EL (cell line): Measurements from ENCODE around the gene TIAM1.

Experiments used
- DNase-seq: peaks from one replicate; pipeline ENCODE4 v3.0.0-alpha.2; 2016

The TIAM1 gene, protein sequence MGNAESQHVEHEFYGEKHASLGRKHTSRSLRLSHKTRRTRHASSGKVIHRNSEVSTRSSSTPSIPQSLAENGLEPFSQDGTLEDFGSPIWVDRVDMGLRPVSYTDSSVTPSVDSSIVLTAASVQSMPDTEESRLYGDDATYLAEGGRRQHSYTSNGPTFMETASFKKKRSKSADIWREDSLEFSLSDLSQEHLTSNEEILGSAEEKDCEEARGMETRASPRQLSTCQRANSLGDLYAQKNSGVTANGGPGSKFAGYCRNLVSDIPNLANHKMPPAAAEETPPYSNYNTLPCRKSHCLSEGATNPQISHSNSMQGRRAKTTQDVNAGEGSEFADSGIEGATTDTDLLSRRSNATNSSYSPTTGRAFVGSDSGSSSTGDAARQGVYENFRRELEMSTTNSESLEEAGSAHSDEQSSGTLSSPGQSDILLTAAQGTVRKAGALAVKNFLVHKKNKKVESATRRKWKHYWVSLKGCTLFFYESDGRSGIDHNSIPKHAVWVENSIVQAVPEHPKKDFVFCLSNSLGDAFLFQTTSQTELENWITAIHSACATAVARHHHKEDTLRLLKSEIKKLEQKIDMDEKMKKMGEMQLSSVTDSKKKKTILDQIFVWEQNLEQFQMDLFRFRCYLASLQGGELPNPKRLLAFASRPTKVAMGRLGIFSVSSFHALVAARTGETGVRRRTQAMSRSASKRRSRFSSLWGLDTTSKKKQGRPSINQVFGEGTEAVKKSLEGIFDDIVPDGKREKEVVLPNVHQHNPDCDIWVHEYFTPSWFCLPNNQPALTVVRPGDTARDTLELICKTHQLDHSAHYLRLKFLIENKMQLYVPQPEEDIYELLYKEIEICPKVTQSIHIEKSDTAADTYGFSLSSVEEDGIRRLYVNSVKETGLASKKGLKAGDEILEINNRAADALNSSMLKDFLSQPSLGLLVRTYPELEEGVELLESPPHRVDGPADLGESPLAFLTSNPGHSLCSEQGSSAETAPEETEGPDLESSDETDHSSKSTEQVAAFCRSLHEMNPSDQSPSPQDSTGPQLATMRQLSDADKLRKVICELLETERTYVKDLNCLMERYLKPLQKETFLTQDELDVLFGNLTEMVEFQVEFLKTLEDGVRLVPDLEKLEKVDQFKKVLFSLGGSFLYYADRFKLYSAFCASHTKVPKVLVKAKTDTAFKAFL (N-terminal part only)

DNA sequence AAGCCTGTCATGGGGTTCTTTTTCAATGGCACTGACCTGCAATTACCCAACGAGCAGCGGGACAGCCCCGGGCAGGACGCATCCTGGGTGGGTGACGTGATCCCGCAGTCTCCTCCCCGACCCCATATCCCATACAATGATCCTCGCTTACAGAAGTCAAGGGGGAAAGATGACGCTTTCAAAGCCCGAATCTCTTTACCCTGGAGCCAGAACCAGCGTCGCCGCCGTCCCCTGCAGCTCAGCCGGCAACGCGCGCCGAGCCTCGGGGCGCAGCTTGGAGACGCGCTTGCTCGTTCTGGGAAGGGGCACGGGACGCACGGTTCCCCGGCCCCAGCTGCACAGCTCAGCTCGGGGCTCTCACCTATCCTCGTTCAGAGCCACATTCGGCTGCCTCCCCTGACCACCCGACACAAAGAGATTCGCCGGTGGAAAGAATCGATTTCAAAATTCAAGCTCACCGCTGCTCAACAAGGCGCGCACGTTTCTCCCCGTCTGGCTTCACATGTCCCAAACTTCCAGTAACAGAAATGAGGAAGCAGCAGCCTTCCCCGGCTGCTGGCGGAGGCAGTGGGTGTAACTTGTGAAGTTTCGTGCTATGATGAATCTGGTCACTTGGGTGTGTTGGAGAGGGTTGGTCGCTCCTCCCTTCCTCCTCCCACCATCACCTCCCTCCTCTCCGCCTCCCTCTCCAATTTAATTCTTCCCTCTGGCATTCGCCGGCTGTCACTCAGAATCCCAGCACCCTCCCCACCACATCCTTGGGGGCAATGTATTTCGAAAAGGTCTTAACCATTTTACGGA, at the start of gene TIAM1:
TSS of gene TIAM1 (minus strand) at position 582 of the 801 bp plus-strand sequence. CDS start 77,289 bp downstream, outside the sequence.
- peak; percentile 68 for DNase-seq

- DNase-seq, result no peak
Observed at GRCh38 chr21:31387560-31388186, 43.6 kb upstream of the TIAM1 start.

GRCh38 chr21:31386006-31386405, 41.9 kb upstream of the TIAM1 start:
- no peak for DNase-seq

DNA sequence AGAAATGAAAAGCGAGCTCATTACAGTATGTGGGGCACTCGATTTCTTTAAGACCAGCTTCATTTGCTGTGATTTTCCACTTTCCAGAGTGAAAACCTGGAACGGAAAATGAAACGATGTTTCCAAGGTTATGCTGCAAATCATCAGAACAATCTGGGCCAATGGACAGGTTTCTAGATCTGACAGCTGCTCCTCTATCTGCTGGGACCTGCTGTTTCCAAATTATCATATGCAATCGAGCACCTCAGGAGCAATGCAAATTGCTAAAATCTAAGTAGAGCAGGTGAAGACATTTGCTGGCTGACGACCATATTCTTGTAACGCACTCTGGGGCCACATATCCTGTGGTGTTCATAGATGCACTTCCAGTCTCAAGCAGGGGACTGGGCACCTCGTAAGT, 39.7 kb upstream of the TIAM1 start:
- DNase-seq, result no peak

- no peak for DNase-seq
Observed at GRCh38 chr21:31382060-31382459, 38.0 kb upstream of the TIAM1 start.

GRCh38 chr21:31376301-31376700, 32.2 kb upstream of the TIAM1 start:
- DNase-seq, result no peak

- no peak for DNase-seq
Observed at GRCh38 chr21:31374395-31374794, 30.3 kb upstream of the TIAM1 start.

DNA sequence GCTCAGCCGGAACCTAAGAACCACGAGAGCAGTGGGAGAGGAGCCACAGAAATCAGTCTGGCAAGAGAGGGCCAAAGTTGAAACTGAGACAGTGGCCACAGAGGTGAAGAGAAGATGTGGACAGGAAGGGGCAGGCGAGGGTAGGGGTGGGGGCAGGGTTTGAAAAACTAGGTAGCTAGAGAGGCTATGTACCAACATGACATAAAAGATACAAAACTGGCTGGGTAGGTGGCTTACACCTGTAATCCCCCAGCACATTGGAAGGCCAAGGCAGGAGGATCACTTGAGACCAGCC, 28.4 kb upstream of the TIAM1 start:
- DNase-seq, result no peak

GRCh38 chr21:31371715-31372470, 27.8 kb upstream of the TIAM1 start:
- DNase-seq, result no peak

- no peak for DNase-seq
Observed at GRCh38 chr21:31370893-31371544, 27.0 kb upstream of the TIAM1 start.

DNA sequence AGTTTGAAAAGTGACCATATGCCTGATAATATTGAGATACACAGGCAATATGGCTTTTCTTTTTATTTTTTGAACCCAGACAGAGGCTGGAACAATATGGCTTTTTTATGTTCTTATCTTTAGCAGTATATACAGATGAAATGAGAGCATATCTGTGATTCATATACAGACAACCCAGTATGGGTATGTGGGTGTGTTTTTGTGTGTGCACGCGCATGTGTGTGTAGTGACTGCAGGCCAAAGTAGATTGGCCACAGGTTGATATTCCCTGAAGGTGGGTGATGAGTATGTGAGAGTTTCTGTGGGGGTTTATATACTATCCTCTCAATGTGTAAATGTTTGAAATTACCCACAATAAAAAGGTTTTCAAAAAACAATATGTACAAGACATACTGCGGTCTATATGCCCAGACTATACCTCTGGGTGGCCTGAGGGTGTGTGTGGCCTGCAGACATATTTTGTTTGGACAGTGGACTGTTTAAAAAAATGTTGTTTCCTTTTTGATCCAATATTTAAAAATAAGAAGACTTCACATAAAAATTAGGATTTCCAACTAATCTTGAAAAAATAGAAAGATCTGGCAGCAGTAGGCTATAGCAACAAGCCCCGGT, 26.3 kb upstream of the TIAM1 start:
- DNase-seq, result no peak

DNA sequence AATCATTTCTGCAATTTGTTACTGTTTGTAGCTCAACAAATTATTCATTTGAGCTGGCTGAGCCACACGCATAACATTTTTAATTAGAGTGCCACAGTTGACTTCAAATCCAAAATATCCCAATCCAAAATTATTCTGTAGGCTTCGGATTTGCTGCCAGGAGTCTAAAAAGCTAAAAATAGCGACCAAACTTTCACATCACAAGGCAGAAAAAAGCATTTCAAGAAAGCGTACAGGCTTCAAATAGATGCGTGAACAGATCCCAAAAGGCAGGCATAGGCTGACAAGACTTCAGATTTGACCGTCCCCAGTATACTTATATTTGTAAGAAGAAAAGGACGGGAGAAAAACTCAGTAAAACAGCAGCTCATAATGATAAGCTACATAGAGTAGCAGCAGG, 24.3 kb upstream of the TIAM1 start:
- DNase-seq, result no peak

DNA sequence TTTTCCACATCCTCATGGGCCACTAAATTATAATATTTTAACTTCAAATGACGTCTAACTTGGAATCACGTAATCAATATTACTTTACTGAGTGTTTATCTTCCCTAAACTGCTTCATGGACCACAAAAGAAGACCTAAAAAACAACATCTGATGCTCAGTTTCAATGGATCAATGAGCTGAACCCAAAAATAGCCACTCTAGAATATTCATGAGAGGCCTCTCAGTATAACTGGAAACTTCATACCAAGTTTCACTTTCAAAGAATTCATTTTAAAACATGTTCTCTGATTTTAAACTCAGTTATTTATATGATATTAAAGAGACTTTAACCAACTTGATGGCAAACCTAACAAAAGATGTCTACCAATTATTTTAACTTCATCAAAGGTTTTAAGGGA, 23.7 kb upstream of the TIAM1 start:
- no peak for DNase-seq

DNA sequence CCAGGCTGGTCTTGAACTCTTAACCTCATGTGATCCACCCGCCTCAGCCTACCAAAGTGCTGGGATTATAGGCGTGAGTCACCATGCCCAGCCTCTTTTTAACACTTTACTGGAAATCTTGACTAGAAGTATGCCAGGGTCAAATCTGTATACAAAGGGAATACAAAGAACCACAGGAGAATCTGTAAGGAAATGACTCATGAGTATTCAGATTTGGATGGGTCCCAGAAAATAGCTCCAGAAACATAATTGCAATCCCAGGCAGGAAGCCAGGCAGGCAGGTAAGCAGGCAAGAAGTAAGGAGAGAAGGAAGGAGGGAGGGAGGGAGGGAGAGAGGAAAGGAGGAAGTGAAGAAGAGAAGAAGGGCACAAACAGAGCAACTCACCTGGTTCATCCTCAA, 22.8 kb upstream of the TIAM1 start:
- DNase-seq, result peak; percentile 75

DNA sequence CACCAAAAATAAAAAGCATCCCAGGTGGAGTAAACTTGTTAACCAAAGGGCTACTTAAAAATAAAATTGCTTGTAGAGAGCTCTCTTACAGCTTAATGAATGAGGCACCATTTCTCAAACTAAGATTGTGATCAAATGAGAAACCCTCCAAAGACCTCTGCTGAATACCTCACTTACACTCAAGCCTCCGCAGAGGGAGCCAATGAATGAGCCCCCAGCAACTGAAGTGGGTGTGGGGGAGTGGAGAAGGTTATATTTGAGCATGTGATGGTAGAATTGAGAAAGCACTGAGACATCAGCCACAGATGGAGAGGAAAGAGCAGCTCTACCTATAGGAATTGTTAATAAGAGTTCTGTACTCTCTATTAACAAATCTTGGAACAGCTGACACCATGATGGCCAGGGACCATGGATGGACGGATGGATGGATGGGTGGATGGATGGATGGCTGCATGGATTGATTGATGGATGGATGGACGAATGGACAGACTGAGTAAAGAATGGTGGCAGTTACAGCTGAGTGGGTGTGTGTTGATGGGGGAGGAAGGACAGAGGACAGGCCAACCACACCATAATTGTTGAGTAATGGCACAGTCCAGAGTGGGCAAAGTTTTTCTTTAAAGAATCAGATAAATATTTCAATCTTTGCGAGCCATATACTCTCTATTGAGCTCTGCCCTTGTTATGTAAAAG, 20.3 kb upstream of the TIAM1 start:
- DNase-seq, result no peak

DNA sequence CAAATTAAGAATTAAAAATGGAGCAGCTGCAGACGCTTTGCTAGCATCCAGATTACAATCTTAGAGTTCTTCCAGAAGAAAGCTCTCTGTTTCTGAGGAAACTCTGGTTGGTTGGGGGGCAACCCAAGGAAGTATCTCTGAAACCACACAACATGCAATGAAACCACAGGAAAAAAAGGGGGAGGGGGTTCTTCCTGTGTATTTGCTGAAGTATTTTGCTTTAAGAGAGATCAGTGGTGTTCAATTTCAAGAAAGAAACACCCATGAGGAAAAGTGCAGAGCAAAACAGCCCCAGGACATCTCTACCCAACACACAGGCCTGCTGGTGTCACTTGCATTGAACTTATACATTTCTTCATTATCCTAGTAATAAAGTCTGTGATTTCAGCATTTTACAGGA, 19.7 kb upstream of the TIAM1 start:
- DNase-seq, result no peak

- no peak for DNase-seq
Observed at GRCh38 chr21:31360717-31361116, 16.7 kb upstream of the TIAM1 start.

GRCh38 chr21:31358158-31358557, 14.1 kb upstream of the TIAM1 start:
- no peak for DNase-seq

DNA sequence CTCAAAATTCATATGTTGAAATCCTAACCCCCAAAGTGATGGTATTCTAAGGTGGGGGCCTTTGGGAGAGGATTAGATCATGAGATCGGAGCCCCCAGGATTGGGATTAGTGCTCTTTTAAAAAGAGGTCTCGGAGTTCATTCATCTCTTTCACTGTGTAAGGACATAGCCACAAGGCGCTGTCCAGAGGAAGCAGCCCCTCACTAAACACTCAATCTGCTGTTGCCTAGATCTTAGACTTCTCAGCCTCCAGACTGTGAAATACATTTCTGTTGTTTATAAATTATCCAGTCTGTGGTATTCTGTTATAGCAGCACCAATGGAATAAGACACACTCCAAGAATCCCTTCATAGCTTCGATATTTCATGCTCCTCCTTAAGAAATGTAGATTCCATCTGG, 12.4 kb upstream of the TIAM1 start:
- no peak for DNase-seq
